Prostate gland (tissue), 2 donors: ENCODE data around the gene MOGAT1. TPM values are rescaled to one million over a fixed set of nuclear protein-coding genes. Genes with fewer than 3 reads are reported as not detected.

Experiments
- DNase-seq: peaks from one replicate; pipeline ENCODE4 v3.0.0-alpha.2; 2019; ENCODE audit warnings: low spot score
- H3K27ac ChIP-seq, 2 donors: fragments of 200-600 bp; sonication (generic); 2 replicates each; pipeline ENCODE4 v1.5.1; 2017 to 2019
- H3K27me3 ChIP-seq: fragments of 200-600 bp; sonication (generic); replicated peaks from 2 replicates; pipeline ENCODE4 v1.5.1; 2019; ENCODE audit not compliant: insufficient read depth
- H3K36me3 ChIP-seq, 2 donors: fragments of 200-600 bp; sonication (generic); 1 replicate in 1 of 2; 2 replicates in 1 of 2; pipeline versions ENCODE4 v1.5.1 to v1.8.1; 2017 to 2019
- H3K4me1 ChIP-seq: fragments of 200-600 bp; sonication (generic); replicated peaks from 2 replicates; pipeline ENCODE4 v1.5.1; 2019
- H3K4me3 ChIP-seq, 2 donors: fragments of 200-600 bp; sonication (generic); 2 replicates each; pipeline ENCODE4 v1.5.1; 2017 to 2019
- H3K9me3 ChIP-seq: fragments of 200-600 bp; sonication (generic); 2 replicates; pipeline ENCODE4 v1.5.1; 2017
- CTCF ChIP-seq, 4 experiments: fragments of 200-600 bp in 2 of 4; fragments of 450-650 bp in 2 of 4; sonication (generic) in 2 of 4; IDR thresholded peaks; 1 replicate in 3 of 4; 2 replicates in 1 of 4; pipeline ENCODE4 v1.5.1; 2016 to 2019; ENCODE audit warnings: antibody characterized with exemption in 4 of 4, mild to moderate bottlenecking in 2 of 4, moderate library complexity in 2 of 4
- POLR2A ChIP-seq: fragments of 450-650 bp; IDR thresholded peaks from one replicate; pipeline ENCODE4 v1.6.1; 2016; ENCODE audit warnings: antibody characterized with exemption, mild to moderate bottlenecking
- POLR2AphosphoS5 ChIP-seq: sonication (generic); formaldehyde crosslinking; IDR thresholded peaks from one replicate; pipeline ENCODE4 v1.6.1; 2017; ENCODE audit warnings: antibody characterized with exemption
- WGBS: methylation state at CpG from one replicate; pipeline ENCODE4 v1.1.5; 2018; 5-methylcytosine and 5-hydroxymethylcytosine counted together
- intact Hi-C: fragments of 100-400 bp; cut with DNase I; formaldehyde crosslinking; loops from one replicate; pipeline ENCODE4 v1.14.2; 2022
- total RNA-seq, 2 donors: library from RNA; depleted of rRNA; stranded (reverse); fragments of >200 nt; gene quantifications; one replicate each; pipeline ENCODE4 v1.1.0, GENCODE V29; 2016

MOGAT1 gene
- total RNA-seq, 2 donors from 2014 or later = not detected

- Histone ChIP-seq H3K36me3 (no peaks in the 10 kb centered on the region), H3K9me3 (no peaks in the 10 kb centered on the region), H3K4me1 (peaks cover under 1% of the 10 kb centered on the region), H3K27ac (no peak overlapping the region), H3K27me3 (no peaks in the 10 kb centered on the region), H3K4me3 (no peak overlapping the region)
- 94% methylated on average over 3 of the region's 3 CpGs for WGBS
- TF ChIP-seq CTCF (IDR thresholded peaks at IDR 0.05) (no peak), POLR2A (no peak), POLR2AphosphoS5 (no peak)
- intact Hi-C loops = no loop called here
- DNase-seq = no peak
Measured at GRCh38 chr2:222728621-222729020, 57.2 kb downstream of the MOGAT1 start.

GRCh38 chr2:222730366-222730999 is 59.0 kb downstream of the MOGAT1 start:
- intact Hi-C loops = no loop called here
- WGBS = 79% methylated on average over 5 of the region's 5 CpGs
- TF ChIP-seq POLR2A (no peak), CTCF (IDR thresholded peaks at IDR 0.05) (no peak), POLR2AphosphoS5 (no peak)
- peaks cover 7% of the 10 kb centered on the region for H3K4me1 ChIP-seq
- H3K36me3 ChIP-seq = no peaks in the 10 kb centered on the region
- H3K27me3 ChIP-seq = no peaks in the 10 kb centered on the region
- H3K9me3 ChIP-seq = no peaks in the 10 kb centered on the region
- no peak overlapping the region for H3K4me3 ChIP-seq
- no peak overlapping the region for H3K27ac ChIP-seq
- DNase-seq = no peak

GRCh38 chr2:222731201-222731621 is 59.8 kb downstream of the MOGAT1 start:
- intact Hi-C loops = no loop called here
- no peak for TF ChIP-seq CTCF (IDR thresholded peaks at IDR 0.05)
- H3K9me3 ChIP-seq = no peaks in the 10 kb centered on the region
- H3K27me3 ChIP-seq = no peaks in the 10 kb centered on the region
- no peaks in the 10 kb centered on the region for H3K36me3 ChIP-seq
- peaks cover 7% of the 10 kb centered on the region for H3K4me1 ChIP-seq
- no peak overlapping the region for H3K4me3 ChIP-seq
- 81% methylated on average over 2 of the region's 2 CpGs for WGBS
- no peak for DNase-seq
- no peak overlapping the region for H3K27ac ChIP-seq

- TF ChIP-seq POLR2A (no peak), CTCF (IDR thresholded peaks at IDR 0.05) (no peak), POLR2AphosphoS5 (no peak)
- no peaks in the 10 kb centered on the region for H3K27me3 ChIP-seq
- H3K4me1 ChIP-seq = peaks cover 7% of the 10 kb centered on the region
- WGBS = 52% methylated on average over 4 of the region's 4 CpGs
- intact Hi-C loops = no loop called here
- no peak for DNase-seq
- no peak overlapping the region for H3K4me3 ChIP-seq
- no peaks in the 10 kb centered on the region for H3K9me3 ChIP-seq
- H3K36me3 ChIP-seq = no peaks in the 10 kb centered on the region
- no peak overlapping the region for H3K27ac ChIP-seq
Measured at GRCh38 chr2:222732489-222733178, 61.2 kb downstream of the MOGAT1 start.

- H3K27me3 ChIP-seq = no peaks in the 10 kb centered on the region
- 60% methylated on average over 3 of the region's 3 CpGs for WGBS
- H3K27ac ChIP-seq = peak overlapping the region in 1 of 2 donors; percentile 57
- no peak overlapping the region for H3K4me3 ChIP-seq
- H3K9me3 ChIP-seq = no peaks in the 10 kb centered on the region
- no peaks in the 10 kb centered on the region for H3K36me3 ChIP-seq
- H3K4me1 ChIP-seq = peaks cover 7% of the 10 kb centered on the region
- intact Hi-C loops = no loop called here
- no peak for DNase-seq
- no peak for TF ChIP-seq POLR2A
- no peak for TF ChIP-seq CTCF (IDR thresholded peaks at IDR 0.05)
- no peak for TF ChIP-seq POLR2AphosphoS5
Measured at GRCh38 chr2:222733470-222733845, 62.0 kb downstream of the MOGAT1 start.
